Suppressor macrophage treated with lipopolysaccharide for 4 hours (primary cell): Measurements from ENCODE around the gene MANBA.
"Not testable (repeated sequence)": the region's sequence is repeated elsewhere in the genome, so short reads cannot be mapped to it uniquely, and the experiment has no call there.

ENCODE experiments used
- DNase-seq: peaks from one replicate; pipeline ENCODE4 v3.0.0-alpha.2; 2020

Gene MANBA

DNA sequence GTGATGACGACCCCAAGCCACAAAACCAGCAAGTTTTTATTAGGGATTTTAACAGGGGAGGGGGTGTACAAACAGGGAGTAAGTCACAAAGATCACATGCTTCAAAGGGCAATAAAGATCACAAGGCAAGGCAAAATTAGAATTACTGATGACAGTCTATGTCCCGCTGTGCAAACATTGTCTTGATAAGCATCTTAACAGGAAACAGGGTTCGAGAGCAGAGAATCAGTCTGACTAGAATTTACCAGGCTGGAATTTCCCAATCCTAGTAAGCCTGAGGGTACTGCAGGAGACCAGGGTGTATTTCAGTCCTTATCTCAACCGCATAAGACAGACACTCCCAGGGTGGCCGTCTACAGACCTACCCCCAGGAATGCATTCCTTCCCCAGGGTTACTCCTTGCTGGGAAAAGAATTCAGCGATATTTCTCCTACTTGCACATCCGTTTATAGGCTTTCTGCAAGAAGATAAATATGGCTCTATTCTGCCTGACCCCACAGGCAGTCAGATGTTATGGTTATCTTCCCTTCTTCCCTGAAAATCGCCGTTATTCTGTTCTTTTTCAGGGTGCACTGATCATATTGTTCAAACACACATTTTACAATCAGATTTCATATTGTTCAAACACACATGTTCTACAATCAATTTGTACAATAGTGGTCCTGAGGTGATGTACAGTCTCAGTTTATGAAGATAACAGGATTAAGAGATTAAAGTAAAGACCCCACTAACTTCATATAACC, 41.8 kb downstream of the MANBA start:
- not testable (repeated sequence) for DNase-seq

DNA sequence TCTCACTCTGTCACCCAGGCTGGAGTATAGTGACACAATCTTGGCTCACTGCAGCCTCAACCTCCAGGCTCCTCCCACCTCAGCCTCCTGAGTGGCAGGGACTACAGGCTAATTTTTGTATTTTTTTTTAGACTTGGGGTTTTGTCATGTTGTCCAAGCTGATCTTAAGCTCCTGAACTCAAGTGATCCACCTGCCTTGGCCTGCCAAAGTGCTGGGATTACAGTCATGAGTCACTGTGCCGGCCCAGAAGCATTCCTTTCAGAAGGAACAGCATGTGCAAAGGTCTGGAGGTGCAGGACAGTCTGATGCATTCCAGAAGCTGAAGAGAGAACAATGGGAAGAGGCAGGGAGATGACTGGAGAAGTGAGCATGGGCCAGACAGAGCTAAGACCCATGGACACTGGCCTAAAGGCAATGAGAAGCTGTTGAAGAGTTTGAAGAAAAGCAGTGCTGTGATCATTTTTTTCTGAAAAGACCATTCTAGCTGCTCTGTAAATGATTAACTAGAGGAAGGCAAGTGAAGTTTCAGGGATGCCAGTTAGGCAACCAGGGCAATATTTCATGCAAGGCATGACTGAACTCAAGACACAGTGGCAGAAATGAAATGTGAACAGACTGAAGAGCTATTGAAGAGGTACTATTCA, 43.2 kb downstream of the MANBA start:
- no peak for DNase-seq

DNA sequence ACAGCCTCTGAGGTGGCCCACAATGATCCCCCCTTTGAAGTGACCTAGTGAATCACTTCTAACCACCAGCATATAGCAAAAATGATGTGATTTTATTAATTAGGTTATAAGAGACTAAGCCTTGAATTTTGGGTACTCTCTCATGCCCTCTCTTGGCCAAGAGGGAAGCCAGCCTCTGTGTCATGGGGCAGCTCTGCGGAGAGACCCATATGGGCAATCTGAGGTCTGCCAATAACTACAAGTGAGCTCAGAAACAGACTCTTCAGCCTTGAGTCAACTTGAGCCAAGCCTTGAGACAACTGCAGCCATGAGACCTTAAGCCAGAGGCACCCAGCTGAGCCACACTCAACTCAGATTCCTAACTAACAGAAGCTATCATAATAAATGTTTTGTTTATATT, 45.7 kb downstream of the MANBA start:
- DNase-seq = no peak

DNA sequence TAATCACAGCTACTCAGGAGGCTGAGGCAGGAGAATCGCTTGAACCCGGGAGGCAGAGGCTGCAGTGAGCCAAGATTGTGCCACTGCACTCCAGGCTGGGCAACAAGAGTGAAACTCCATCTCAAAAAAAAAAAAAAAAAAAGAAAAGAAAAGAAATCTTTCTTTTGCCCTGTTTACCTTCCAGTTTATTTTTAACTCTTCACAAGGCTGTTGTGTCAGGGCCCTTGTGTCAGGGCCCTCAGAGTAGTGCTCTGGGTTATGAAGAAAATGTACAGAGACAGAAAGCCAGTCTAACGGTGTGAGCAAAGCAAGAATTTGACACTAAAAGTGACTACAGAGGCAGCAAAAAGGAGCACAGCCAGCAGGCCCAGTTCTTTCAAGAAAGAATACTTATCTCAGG, 47.0 kb downstream of the MANBA start:
- DNase-seq = not testable (repeated sequence)

DNA sequence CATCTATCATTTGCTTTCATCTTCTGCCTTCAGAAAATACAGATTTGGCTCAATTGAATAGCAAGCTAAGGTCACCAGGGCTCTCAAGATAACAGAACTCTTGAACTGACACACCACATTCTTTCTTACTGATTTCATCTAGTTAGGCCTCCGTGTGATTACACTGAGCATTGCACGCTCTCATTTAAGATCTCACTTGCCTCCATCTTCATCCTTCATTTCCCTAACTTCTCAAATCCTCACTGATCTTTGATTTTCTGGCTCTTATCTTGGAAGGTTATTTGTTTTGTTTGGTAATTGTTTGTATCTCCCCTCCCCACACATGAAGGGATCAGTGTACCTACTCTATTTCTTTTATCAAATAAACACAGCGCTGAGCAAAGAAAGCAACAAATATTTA, 47.7 kb downstream of the MANBA start:
- DNase-seq = no peak

DNA sequence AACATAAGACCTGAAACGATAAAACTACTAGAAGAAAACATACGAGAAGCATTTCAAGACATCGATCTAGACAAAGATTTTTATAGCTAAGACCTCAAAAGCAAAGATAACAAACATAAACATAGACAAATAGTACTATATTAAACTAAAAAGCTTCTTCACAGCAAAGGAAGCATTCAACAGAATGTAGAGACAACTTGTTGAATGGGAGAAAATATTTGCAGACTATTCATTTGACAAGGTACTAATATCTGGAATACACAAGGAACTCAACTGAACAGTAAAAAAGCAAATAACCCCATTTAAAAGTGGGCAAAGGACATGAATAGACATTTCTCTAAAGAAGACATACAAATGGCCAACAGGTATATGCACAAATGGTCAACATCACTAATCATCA, 49.8 kb downstream of the MANBA start:
- no peak for DNase-seq

DNA sequence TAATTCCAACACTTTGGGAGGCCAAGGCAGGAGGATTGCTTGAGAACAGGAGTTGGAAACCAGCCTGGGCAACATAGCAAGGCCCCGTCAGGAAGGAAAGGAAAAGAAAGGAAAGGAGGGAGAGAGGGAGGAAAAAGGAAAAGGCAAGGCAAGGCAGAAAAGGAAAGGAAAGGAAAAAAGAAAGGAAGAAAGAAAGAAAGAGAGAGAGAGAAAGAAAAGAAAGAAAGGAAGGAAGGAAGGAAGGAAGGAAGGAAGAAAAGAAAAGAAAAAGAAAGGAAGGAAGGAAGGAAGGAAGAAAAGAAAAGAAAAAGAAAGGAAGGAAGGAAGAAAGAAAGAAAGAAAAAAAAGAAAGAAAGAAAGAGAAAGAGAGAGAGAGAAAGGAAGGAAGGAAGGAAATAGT, 51.7 kb downstream of the MANBA start:
- DNase-seq = not testable (repeated sequence)

DNA sequence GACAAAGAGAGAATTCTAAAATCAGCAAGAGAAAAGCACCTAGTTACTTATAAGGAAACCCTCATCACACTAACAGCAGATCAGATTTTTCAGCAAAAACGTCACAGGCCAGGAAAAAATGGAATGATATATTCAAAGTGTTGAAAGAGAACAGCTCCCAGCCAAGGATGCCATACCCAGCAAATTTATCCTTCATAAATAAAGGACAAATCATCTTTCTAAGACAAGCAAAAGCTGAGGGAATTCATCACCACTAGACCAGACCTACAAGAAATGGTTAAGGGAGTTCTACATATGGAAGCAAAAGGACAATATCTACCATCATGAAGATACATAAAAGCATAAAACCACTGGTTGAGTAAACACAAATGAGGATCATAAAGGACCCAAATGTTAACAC, 53.6 kb downstream of the MANBA start:
- no peak for DNase-seq

DNA sequence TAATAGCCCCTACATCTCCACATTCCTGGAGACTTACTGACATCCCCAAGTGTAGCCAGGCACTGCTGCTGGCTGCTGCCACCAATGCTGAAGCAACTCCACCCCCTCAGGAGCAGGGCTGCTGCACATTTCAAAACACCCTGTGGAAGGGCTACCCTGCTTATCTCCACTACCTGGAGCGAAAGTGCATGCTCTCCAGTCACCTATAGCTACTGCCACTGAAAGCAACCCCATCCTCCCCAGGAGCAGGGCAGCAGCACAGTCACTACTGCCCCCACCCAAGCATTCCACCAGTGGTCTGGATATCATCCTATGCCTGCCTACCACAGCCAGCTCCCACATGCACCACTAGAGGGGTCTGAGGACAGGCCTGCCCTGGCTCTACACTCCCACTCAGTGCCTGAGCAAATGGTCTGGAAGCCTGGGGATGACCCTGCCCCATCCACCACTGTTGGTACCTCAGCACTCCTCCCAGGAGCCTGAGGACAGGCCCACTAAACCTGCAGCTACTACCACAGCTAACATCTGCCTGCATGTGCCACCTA, 55.3 kb downstream of the MANBA start:
- no peak for DNase-seq

DNA sequence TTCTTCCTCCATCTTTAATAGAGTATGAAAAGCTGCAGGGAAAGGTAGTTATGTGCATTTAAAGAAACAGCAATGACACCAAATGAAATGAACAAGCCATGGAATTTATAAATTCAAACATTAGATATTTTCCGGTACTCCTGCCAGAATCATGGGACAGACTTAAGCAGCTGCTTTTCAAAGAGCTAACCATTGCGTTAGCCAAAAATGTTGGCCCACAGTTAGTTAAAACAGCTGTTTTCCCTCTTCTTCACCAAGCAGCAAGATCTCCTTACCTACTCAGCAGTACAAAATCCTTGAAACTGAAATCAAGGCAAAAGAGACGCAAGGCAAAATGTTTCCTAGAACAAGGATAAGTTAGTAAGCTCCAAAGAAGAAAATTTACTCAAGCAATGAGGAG, 64.0 kb downstream of the MANBA start:
- no peak for DNase-seq

DNA sequence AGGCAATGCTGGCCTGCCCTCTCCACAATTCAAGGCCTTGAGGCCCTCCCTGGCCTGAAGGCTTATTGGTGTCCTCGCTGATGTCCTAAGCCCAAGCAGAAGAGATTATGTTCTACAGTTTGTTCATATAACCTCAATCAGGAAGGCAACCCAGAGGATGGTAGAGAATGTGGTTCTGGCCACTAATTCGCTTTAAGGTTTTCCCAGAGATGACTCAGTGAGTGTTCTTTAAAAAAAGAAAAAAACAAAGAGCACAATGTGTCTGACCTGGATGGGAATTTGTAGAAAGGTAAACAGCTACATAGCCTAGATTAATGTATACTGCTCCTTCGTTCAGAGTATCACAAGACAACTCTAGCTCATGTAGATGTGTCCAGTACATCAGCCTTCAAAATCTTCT, 66.0 kb downstream of the MANBA start:
- DNase-seq = no peak

DNA sequence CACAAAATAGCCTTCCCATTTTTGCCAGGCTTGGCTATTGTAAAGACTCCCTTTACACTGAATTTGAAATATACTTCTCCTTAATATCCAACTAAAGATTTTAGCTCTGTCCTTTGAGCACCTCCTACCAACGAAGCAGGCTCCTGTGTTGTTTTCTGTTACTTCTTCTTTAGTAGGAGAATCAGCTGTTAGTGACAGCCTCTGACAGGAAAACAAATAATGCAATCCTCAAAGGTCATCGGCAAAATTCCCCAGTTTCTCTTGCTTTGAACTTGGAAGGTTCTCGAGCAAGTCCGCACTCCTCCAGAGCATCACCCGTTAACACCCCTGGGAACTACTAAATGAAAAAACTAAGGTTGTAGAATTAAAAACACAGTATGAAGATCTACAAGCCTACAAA, 66.9 kb downstream of the MANBA start:
- peak; percentile 48 for DNase-seq

DNA sequence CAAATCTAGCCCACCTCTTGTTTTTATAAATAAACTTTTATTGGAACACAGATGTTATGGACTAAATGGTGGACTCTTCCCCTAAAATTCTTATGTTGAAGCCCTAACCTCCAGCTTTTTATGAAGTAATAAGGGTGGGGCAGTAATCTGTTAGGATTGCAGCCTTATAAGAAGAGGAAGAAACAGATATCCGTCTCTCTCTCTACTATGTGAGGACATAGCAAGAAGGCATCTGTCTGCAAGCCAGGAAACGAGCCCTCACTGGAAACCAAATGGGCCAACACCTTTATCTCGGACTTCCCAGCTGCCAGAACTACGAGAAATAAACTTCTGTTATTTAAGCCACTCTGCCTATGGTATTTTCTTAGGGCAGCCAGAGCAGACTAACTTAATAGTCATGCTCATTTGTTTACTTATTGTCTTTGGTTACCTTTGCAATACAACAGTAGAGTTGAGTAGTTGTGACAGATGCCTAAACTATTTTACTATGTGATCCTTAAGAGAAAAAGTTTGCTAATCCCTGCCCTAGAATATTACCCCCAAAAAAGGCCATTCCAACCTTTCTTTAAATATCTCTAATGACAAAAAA, 67.4 kb downstream of the MANBA start:
- peak; percentile 52 for DNase-seq

DNA sequence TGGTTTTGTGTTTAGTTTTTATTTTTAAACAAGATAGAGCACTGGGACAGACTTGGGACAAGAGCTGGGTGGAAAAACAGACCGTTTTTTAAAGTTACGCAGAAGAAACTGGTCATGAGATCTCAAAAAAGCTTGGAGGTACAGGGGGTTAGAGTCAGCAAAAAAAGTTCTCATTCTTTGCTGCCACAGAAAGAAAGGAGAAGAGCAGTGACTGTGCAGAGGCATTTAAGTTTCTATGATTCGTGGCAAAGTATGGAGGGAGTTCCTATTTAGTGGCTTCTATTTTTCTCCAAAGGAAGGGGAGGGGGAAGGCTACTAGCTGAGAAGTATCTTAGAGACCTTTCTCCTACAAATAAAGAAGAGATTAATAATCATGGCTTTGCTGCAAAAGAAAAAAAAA, 68.3 kb downstream of the MANBA start:
- peak; percentile 43 for DNase-seq

DNA sequence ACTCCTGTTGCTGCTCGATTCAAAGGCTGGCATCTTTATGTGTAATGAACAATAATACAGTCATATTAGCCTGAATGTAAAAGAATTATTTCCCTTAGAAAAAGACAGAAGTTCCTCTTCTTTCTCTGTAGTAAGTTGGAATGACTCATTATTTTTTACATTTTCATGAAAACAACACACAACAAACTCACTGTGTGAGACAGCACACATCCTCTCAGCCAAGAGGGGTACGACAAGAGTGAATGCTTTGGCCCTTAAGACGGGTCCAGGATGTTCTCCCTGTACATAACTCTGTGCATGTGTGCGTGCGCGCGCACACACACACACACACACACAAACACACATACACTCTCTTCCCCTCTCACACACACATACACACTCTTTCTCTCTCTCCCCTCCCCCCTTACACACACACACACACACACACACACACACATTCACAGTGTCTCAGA, 72.8 kb downstream of the MANBA start:
- peak; percentile 61 for DNase-seq

DNA sequence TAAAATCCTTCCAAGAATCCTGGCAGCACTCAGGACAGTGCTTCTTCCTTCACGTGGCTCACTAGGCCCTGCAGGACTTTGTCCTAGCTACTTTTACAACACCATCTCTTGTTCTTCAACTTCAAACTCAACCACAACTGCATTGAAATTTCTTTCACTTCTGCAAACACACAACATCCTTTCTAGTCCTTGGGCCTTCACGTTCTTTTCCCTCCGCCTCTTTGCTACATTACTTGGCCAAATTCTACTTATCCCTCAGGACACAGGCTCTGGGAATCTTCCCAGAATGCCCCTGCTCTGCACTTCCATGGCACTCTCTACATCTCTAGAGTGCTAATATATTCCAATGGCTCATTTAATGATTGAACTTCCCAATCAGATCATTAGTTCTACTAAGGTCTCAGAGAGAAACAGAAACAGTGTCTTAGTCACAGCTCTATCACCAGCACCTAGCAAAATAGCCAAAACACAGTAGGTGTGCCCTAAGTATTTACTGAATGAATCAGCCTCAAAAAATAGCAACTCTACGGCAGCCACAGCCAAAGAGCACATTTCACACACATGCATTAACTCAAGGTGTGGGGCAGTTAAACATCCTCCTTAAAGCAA, 73.3 kb downstream of the MANBA start:
- DNase-seq = peak; percentile 55

DNA sequence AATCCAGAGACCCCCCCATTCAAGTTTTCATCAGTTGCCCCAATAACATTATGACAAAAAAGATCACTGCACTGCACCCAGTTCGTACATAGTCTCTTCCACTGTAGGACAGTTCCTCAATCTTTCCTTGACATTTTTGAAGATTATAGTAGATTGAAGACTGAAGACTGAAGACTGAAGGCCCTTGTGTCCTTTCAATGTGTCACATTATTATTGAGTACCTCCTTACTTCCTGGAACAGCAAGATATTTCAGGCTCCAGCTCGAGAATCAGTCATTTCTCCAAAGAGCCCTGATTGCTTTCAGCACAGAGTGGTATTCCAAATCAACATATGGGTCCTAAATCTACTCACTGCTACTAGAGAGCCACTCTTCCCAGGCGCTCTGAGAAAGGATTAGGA, 75.0 kb downstream of the MANBA start:
- DNase-seq = no peak

DNA sequence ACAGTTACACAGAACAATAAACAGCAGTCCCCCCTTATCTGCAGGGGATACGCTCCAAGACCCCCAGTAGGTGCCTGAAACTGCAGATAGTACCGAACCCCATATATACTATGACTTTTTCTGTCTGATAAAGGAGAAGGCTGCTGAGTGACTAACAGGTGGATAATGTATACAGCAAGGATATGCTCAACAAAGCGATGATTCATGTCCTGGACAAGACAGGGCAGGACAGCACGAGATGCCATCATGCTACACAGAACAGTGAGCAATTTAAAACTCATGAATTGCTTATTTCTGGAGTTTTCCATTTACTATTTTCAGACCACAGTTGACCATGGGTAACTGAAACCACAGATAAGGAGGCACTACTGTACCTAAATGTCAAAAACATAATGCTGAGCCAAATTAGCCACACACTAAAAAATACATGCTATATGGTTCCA, 76.1 kb downstream of the MANBA start:
- DNase-seq = peak; percentile 55

DNA sequence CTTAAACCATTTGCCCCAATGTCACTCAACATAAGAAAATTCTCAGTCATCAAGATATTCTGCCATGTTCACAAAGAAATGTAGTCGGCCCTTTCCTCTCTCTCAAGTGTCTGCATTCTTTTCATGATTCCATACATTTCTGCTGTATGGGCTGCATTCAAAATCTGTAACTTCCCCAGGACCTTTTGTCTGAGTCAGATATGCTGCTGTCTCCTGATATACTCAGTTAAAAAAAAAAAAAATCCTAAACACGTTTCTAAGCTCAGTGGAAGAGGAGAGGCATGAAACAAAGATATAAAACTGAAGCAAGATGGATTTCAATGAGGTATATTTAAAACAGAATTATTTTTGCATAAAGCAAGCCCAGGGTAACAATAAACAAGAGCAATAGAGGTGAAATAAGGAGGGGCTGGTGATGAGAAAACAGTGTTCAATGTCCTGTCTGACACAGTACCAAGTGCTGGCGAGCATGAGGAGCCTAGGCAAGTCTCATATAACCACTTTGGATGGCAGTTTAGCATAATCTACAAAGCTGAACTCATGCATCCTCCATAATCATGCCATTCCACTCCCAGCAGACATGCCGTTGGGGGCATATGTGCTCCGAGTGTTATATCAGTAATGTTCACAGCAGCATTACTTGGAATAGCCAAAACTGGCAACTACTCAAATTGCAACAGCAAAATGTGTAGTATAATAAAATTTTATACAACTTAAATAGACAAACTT, 76.7 kb downstream of the MANBA start:
- no peak for DNase-seq

DNA sequence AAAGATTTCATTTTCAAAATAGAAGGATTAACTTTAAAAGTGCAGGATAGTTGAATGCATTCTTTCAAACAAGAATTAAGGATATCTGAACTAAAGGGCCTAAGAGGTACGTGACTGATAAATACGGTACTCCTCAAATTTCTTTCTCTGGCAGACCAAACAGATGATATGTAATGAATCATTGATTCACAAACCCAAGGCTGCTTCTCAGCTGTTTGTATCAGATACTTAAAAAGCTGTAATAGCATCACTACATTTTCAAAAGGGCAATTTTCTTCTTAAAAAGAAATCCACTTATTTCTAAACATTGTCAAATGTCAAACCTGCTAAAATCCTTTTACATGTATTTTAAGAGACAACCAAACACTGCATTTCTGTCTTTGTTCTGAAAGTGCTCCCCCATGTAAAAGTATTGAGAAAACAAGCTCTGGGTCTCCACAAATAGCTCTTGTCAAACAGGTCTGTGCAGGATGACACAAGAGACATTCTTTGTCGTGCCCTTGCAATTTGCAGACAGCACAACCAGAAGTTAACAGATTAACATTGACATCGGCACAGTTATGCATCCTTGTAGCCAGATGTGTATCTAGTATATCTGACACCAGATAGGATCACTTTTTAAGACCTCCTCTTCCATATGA, 82.0 kb downstream of the MANBA start:
- no peak for DNase-seq

DNA sequence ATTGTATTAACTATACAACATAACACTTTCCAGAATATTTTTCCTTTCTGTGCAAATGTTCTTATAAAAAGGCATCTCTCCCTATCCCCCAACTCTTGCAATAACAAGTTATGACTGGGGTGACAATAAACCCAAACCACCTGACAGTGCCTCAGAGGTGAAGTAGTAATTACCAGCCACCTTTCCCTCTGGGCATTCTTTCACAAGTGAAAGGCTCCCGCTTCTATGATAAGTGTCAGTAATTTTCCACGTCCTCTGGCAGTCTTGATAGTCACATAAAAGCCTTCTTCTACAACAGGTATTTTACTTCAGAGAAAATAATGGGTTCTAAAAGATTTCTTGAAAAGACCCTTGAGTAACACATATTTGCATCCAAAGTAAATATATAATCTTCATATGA, 82.7 kb downstream of the MANBA start:
- DNase-seq = no peak

DNA sequence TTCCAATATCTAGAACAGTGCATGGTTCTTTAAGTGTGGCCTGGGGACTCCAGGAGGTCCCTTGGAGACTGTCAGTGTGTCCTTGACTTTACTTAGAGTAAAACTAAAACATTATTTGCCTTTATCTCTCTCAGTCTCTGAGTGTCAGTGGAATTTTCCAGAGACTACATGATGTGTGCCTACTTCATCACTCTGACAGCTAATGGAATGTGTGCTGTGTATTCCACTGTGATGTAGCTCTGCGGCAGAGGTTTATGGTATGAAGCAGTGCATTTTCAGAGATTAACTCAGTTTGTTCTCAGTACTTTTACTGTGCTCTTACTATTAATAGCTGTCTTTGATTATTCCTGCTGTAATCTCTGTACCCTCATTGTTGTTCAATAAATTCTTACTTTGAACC, 85.6 kb downstream of the MANBA start:
- DNase-seq = no peak
